AG09319 (cell line): Measurements from ENCODE around the gene CERS6.
"Not testable (repeated sequence)": the region's sequence is repeated elsewhere in the genome, so short reads cannot be mapped to it uniquely, and the experiment has no call there.

Experiments used
- DNase-seq: peaks from one replicate; pipeline ENCODE4 v3.0.0-alpha.2; 2010; ENCODE audit warnings: low read depth; ENCODE audit errors: extremely low read depth
- CTCF ChIP-seq: IDR thresholded peaks from 2 replicates; pipeline ENCODE4 v1.5.1; 2011; ENCODE audit warnings: low read depth, mild to moderate bottlenecking, inconsistent platforms, low read length, moderate library complexity

CERS6 gene, protein sequence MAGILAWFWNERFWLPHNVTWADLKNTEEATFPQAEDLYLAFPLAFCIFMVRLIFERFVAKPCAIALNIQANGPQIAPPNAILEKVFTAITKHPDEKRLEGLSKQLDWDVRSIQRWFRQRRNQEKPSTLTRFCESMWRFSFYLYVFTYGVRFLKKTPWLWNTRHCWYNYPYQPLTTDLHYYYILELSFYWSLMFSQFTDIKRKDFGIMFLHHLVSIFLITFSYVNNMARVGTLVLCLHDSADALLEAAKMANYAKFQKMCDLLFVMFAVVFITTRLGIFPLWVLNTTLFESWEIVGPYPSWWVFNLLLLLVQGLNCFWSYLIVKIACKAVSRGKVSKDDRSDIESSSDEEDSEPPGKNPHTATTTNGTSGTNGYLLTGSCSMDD

GRCh38 chr2:168455645-168456520 lies at the start of gene CERS6:
TSS of gene CERS6 (plus strand) at chr2:168456272. CDS start at chr2:168456449, 177 bp downstream.
- no peak for TF ChIP-seq CTCF
- peak; percentile 83 for DNase-seq

DNA sequence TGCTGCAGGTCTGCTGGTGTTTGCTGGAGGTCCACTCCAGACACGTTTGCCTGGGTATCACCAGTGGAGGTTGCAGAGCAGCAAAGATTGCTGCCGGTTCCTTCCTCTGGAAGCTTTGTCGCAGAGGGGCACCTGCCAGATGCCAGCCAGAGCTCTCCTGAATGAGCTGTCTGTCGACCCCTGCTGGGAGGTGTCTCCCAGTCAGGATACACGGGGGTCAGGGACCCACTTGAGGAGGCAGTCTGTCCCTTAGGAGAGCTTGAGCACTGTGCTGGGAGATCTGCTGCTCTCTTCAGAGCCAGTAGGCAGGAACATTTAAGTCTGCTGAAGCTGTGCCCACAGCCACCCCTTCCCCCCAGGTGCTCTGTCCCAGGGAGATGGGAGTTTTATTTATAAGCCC lies 43.8 kb upstream of the CERS6 start:
- DNase-seq = not testable (repeated sequence)

DNA sequence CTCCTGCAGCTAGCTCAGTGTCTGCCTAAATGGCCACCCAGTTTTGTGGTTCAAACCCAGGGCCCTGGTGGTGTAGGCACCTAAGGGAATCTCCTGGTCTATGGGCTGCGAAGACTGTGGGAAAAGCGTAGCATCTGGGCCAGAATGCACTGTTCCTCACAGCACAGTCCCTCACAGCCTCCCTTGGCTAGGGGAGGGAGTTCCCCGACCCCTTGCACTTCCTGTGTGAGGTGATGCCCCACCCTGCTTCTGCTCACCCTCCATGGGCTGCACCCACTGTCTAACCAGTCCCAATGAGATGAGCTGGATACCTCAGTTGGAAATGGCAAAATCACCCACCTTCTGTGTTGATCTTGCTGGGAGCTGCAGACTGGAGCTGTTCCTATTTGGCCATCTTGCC lies 43.0 kb upstream of the CERS6 start:
- not testable (repeated sequence) for DNase-seq

- no peak for DNase-seq
- no peak for TF ChIP-seq CTCF
These were observed 39.5 kb upstream of the CERS6 start for GRCh38 chr2:168416555-168416954.

- no peak for TF ChIP-seq CTCF
- DNase-seq = no peak
These were observed 33.5 kb upstream of the CERS6 start for GRCh38 chr2:168422584-168422983.

DNA sequence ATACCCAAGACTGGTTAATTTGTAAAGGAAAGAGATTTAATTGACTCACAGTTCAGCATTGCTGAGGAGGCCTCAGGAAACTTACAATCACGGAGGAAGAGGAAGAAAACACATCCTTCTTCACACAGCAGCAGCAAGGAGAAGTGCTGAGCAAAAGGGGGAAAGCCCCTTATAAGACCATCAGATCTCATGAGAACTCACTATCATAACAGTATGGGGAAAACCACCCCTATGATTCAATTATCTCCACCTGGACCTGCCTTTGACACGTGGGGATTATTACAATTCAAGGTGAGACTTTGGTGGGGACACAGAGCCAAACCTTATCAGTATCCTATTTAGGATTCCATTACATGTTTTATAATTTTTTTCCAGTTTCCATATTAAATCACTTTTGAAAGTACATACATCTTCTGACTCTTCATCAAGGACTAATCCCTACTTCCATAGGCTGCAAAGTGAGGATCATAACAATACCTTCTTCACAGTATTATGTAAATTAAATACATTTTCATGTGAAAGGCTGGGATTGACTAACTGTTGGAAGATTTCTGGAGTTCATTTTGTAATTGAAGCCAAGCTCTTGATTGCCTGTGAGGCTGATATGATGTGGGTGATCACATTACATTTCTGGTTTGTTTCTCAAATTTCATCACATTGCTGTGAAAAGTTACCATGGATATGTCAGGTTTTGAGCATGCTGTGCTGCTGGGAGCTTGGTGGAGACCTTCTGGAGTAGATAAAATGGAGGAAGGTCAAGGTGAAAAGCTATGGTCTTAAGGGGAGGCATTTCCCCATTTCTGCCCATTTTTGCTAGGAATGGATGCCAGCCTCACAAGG lies 31.7 kb upstream of the CERS6 start:
- no peak for TF ChIP-seq CTCF
- DNase-seq = peak; percentile 25

DNA sequence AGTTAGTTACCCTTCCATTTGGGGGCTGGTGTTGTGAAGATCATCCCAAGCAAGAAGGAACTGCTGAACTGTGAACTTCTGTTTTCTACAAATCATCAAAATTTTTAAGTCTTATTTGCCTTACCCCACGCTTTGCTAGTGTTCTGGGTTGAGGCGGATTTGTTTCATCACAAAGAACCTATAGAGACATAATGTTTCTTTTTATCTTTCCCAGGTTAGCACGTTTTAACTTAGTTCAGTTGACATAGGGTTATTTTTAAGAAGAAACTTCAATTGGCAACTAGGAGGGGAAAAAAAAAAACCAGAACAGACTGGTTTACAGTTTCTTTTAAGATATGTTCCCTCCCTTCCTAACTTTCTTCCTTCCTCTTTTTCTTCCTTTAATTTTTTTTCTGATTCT lies 31.1 kb upstream of the CERS6 start:
- no peak for TF ChIP-seq CTCF
- no peak for DNase-seq

- DNase-seq = no peak
- no peak for TF ChIP-seq CTCF
These were observed 29.2 kb upstream of the CERS6 start for GRCh38 chr2:168426861-168427260.
